Neural cell (in vitro differentiated cells): ENCODE results near the gene MSH2. TPM values are rescaled to one million over a fixed set of nuclear protein-coding genes. Genes with fewer than 3 reads are reported as not detected.

Experiments
- H2AFZ ChIP-seq: fragments of 200-600, 300-800 bp; sonication (generic), shearing (Covaris generic); 2 replicates; pipeline ENCODE4 v1.6.0; 2014; ENCODE audit warnings: low read depth, mild to moderate bottlenecking, antibody characterized with exemption, low read length, moderate library complexity
- H3F3A ChIP-seq: fragments of 200-600 bp; shearing (Covaris generic); 2 replicates; pipeline ENCODE4 v1.6.1; 2016; ENCODE audit warnings: mild to moderate bottlenecking, moderate library complexity, mixed read lengths, antibody characterized with exemption, low read length; ENCODE audit not compliant: insufficient read depth, poor library complexity, severe bottlenecking
- H3K27ac ChIP-seq: fragments of 200-600, 300-800 bp; sonication (generic), shearing (Covaris generic); 2 replicates; pipeline ENCODE4 v1.5.1; 2014; ENCODE audit warnings: mild to moderate bottlenecking, low read length, moderate library complexity
- H3K27me3 ChIP-seq: fragments of 300-800, 200-600 bp; sonication (generic), shearing (Covaris generic); 2 replicates; pipeline ENCODE4 v1.6.0; 2014; ENCODE audit warnings: mild to moderate bottlenecking, low read depth, low read length, moderate library complexity; ENCODE audit not compliant: insufficient read depth
- H3K36me3 ChIP-seq: fragments of 300-800, 200-600 bp; sonication (generic), shearing (Covaris generic); 2 replicates; pipeline ENCODE4 v1.5.1; 2014; ENCODE audit warnings: mild to moderate bottlenecking, antibody characterized with exemption, low read length, moderate library complexity; ENCODE audit not compliant: insufficient read depth
- H3K4me2 ChIP-seq: fragments of 300-800, 200-600 bp; sonication (generic), shearing (Covaris generic); 2 replicates; pipeline ENCODE4 v1.6.0; 2014; ENCODE audit warnings: mild to moderate bottlenecking, low read length
- H3K4me3 ChIP-seq: fragments of 300-800, 200-600 bp; sonication (generic), shearing (Covaris generic); 2 replicates; pipeline ENCODE4 v1.5.1; 2014; ENCODE audit warnings: mild to moderate bottlenecking, low read length, moderate library complexity
- H3K79me2 ChIP-seq: fragments of 200-600 bp; shearing (Covaris generic); replicated peaks from 2 replicates; pipeline ENCODE4 v1.6.0; 2014; ENCODE audit warnings: mild to moderate bottlenecking, low read length, moderate library complexity; ENCODE audit not compliant: insufficient read depth
- H3K9ac ChIP-seq: fragments of 300-800, 200-600 bp; sonication (generic), shearing (Covaris generic); 2 replicates; pipeline ENCODE4 v1.6.1; 2016; ENCODE audit warnings: mild to moderate bottlenecking, low read length, mixed read lengths
- H3K9me2 ChIP-seq: fragments of 200-600 bp; shearing (Covaris generic); 2 replicates; pipeline ENCODE4 v1.6.1; 2016; ENCODE audit warnings: mild to moderate bottlenecking, low read length, mixed read lengths; ENCODE audit not compliant: insufficient read depth
- H3K9me3 ChIP-seq: fragments of 200-600, 300-800 bp; sonication (generic), shearing (Covaris generic); 2 replicates; pipeline ENCODE4 v1.6.1; 2016; ENCODE audit warnings: mild to moderate bottlenecking, mixed run types, low read length, moderate library complexity, mixed read lengths
- H4K20me1 ChIP-seq: fragments of 200-600 bp; shearing (Covaris generic); 2 replicates; pipeline ENCODE4 v1.6.1; 2016; ENCODE audit warnings: mild to moderate bottlenecking, mixed run types; ENCODE audit not compliant: insufficient read depth
- CTCF ChIP-seq: fragments of 450-650 bp; IDR thresholded peaks from 2 replicates; pipeline ENCODE4 v1.5.1; 2014; ENCODE audit warnings: antibody characterized with exemption, mild to moderate bottlenecking, moderate library complexity; ENCODE audit not compliant: poor library complexity, severe bottlenecking
- EP300 ChIP-seq: fragments of 450-650 bp; conservative IDR thresholded peaks from 2 replicates; pipeline ENCODE4 v1.6.1; 2014; ENCODE audit warnings: antibody characterized with exemption, mild to moderate bottlenecking, moderate library complexity; ENCODE audit not compliant: poor library complexity, severe bottlenecking
- EZH2 ChIP-seq: fragments of 200-600, 300-800 bp; shearing (Covaris generic), sonication (generic); IDR thresholded peaks from 2 replicates; pipeline ENCODE4 v1.6.1; 2014; ENCODE audit warnings: antibody characterized with exemption, low read length, borderline replicate concordance, mild to moderate bottlenecking; ENCODE audit not compliant: insufficient read depth, poor library complexity, severe bottlenecking
- MXI1 ChIP-seq: fragments of 450-650 bp; conservative IDR thresholded peaks from 2 replicates; pipeline ENCODE4 v1.6.1; 2014; ENCODE audit warnings: antibody characterized with exemption, mild to moderate bottlenecking; ENCODE audit not compliant: poor library complexity, severe bottlenecking
- POLR2AphosphoS5 ChIP-seq: IDR thresholded peaks from 2 replicates; pipeline ENCODE4 v1.6.1; 2012
- RAD21 ChIP-seq: fragments of 450-650 bp; conservative IDR thresholded peaks from 2 replicates; pipeline ENCODE4 v1.6.1; 2014; ENCODE audit warnings: antibody characterized with exemption, mild to moderate bottlenecking, moderate library complexity
- REST ChIP-seq: IDR thresholded peaks from 2 replicates; pipeline ENCODE4 v1.6.1; 2012; ENCODE audit warnings: borderline replicate concordance
- SMC3 ChIP-seq: fragments of 450-650 bp; conservative IDR thresholded peaks from 2 replicates; pipeline ENCODE4 v1.6.1; 2014; ENCODE audit warnings: antibody characterized with exemption, mild to moderate bottlenecking, moderate library complexity; ENCODE audit not compliant: poor library complexity
- TAF1 ChIP-seq: IDR thresholded peaks from 2 replicates; pipeline ENCODE4 v1.6.1; 2012; ENCODE audit warnings: low read depth
- polyA plus RNA-seq: library from polyadenylated mRNA; depleted of rRNA; stranded (reverse); fragments of >200 nt; gene quantifications from 2 replicates; pipeline ENCODE4 v1.2.3, GENCODE V29; 2014

Gene MSH2
- polyA plus RNA-seq, 1 donor from 2014 or later, result 105 TPM

GRCh38 chr2:47483191-47483590 is 80.2 kb downstream of the MSH2 start (continued):
- TF ChIP-seq RAD21, result no peak
- no peak for TF ChIP-seq TAF1
- no peak for TF ChIP-seq MXI1

- no peak overlapping the region for H3K4me2 ChIP-seq
- H2AFZ ChIP-seq, result no peak overlapping the region
- no peak overlapping the region for H3K9ac ChIP-seq
- no peaks in the 10 kb centered on the region for H4K20me1 ChIP-seq
- H3K27me3 ChIP-seq, result no peaks in the 10 kb centered on the region
- no peaks in the 10 kb centered on the region for H3K9me3 ChIP-seq
- no peak overlapping the region for H3K27ac ChIP-seq
- no peaks in the 10 kb centered on the region for H3K79me2 ChIP-seq
- no peaks in the 10 kb centered on the region for H3K9me2 ChIP-seq
- TF ChIP-seq TAF1 (no peak), SMC3 (no peak)
- no peaks in the 10 kb centered on the region for H3K36me3 ChIP-seq
- no peak overlapping the region for H3K4me3 ChIP-seq
- no peaks in the 10 kb centered on the region for H3F3A ChIP-seq
These were observed 81.4 kb downstream of the MSH2 start for GRCh38 chr2:47484396-47484795.

GRCh38 chr2:47485177-47485576 is 82.2 kb downstream of the MSH2 start:
- Histone ChIP-seq H3K36me3 (no peaks in the 10 kb centered on the region), H3K27ac (no peak overlapping the region), H3K4me3 (no peak overlapping the region), H3K9me3 (no peaks in the 10 kb centered on the region), H3K79me2 (no peaks in the 10 kb centered on the region), H3K27me3 (no peaks in the 10 kb centered on the region), H3K9ac (no peak overlapping the region), H2AFZ (no peak overlapping the region), H3F3A (no peaks in the 10 kb centered on the region), H3K9me2 (no peaks in the 10 kb centered on the region), H3K4me2 (no peak overlapping the region), H4K20me1 (no peaks in the 10 kb centered on the region)
- TF ChIP-seq TAF1 (no peak), REST (no peak), SMC3 (no peak), MXI1 (no peak), RAD21 (no peak), POLR2AphosphoS5 (no peak), EP300 (no peak), CTCF (no peak), EZH2 (no peak)
